ENCODE data around the gene ADARB2.

ADARB2 gene

GRCh38 chr10:1524540-1524939 lies 212.8 kb downstream of the ADARB2 start:
- DNase-seq (ENCODE audit: low spot score) = no peak

GRCh38 chr10:1523221-1523620 lies 214.1 kb downstream of the ADARB2 start:
- DNase-seq (ENCODE audit: low spot score) = no peak

GRCh38 chr10:1522237-1522636 lies 215.1 kb downstream of the ADARB2 start:
- no peak for DNase-seq (ENCODE audit: low spot score)

GRCh38 chr10:1521741-1522140 lies 215.6 kb downstream of the ADARB2 start:
- DNase-seq (ENCODE audit: low spot score) = no peak

GRCh38 chr10:1520909-1521565 lies 216.3 kb downstream of the ADARB2 start:
- DNase-seq (ENCODE audit: low spot score) = no peak

- DNase-seq (ENCODE audit: low spot score) = no peak
Observed at GRCh38 chr10:1519391-1519790, 217.9 kb downstream of the ADARB2 start.

- DNase-seq (ENCODE audit: low spot score) = no peak
Observed at GRCh38 chr10:1517684-1518083, 219.6 kb downstream of the ADARB2 start.

- no peak for DNase-seq (ENCODE audit: low spot score)
Observed at GRCh38 chr10:1516492-1517165, 220.7 kb downstream of the ADARB2 start.

- no peak for DNase-seq (ENCODE audit: low spot score)
Observed at GRCh38 chr10:1515780-1516491, 221.4 kb downstream of the ADARB2 start.

GRCh38 chr10:1515121-1515779 lies 222.1 kb downstream of the ADARB2 start:
- no peak for DNase-seq (ENCODE audit: low spot score)

GRCh38 chr10:1514681-1515080 lies 222.6 kb downstream of the ADARB2 start:
- DNase-seq (ENCODE audit: low spot score) = no peak

GRCh38 chr10:1513221-1513620 lies 224.1 kb downstream of the ADARB2 start:
- no peak for DNase-seq (ENCODE audit: low spot score)

- DNase-seq (ENCODE audit: low spot score) = no peak
Observed at GRCh38 chr10:1509011-1509530, 228.3 kb downstream of the ADARB2 start.

- no peak for DNase-seq (ENCODE audit: low spot score)
Observed at GRCh38 chr10:1508096-1508495, 229.2 kb downstream of the ADARB2 start.

- DNase-seq (ENCODE audit: low spot score) = no peak
Observed at GRCh38 chr10:1507436-1507835, 229.9 kb downstream of the ADARB2 start.

GRCh38 chr10:1504940-1505339 lies 232.4 kb downstream of the ADARB2 start:
- no peak for DNase-seq (ENCODE audit: low spot score)

GRCh38 chr10:1504286-1504685 lies 233.0 kb downstream of the ADARB2 start:
- no peak for DNase-seq (ENCODE audit: low spot score)

- DNase-seq (ENCODE audit: low spot score) = no peak
Observed at GRCh38 chr10:1502451-1502850, 234.9 kb downstream of the ADARB2 start.

GRCh38 chr10:1499359-1499957 lies 237.9 kb downstream of the ADARB2 start:
- DNase-seq (ENCODE audit: low spot score) = no peak

- no peak for DNase-seq (ENCODE audit: low spot score)
Observed at GRCh38 chr10:1498746-1499358, 238.5 kb downstream of the ADARB2 start.

GRCh38 chr10:1495915-1496517 lies 241.3 kb downstream of the ADARB2 start:
- DNase-seq (ENCODE audit: low spot score) = no peak

All from HuH-7.5 (cell line).